OCI-LY1 (cell line): ENCODE measurements around the gene TREML1.

Experiments used
- H2AFZ ChIP-seq: fragments of 200-600 bp; sonication (generic), shearing (Covaris generic); 2 replicates; pipeline ENCODE4 v1.6.0; 2014; ENCODE audit warnings: antibody characterized with exemption, mild to moderate bottlenecking, low read length
- H3F3A ChIP-seq: fragments of 200-600 bp; sonication (generic), shearing (Covaris generic); 2 replicates; pipeline ENCODE4 v1.6.0; 2014; ENCODE audit warnings: mild to moderate bottlenecking, antibody characterized with exemption, low read length, moderate library complexity; ENCODE audit not compliant: insufficient read depth
- H3K27ac ChIP-seq: fragments of 200-600 bp; sonication (generic); 2 replicates; pipeline ENCODE4 v1.5.1; 2014; ENCODE audit warnings: low read length, mixed run types, mild to moderate bottlenecking, low read depth; ENCODE audit not compliant: poor library complexity, severe bottlenecking
- H3K27me3 ChIP-seq: fragments of 200-600 bp; sonication (generic); 2 replicates; pipeline ENCODE4 v1.6.0; 2014; ENCODE audit warnings: antibody characterized with exemption, mild to moderate bottlenecking, low read length, moderate library complexity; ENCODE audit not compliant: insufficient read depth
- H3K36me3 ChIP-seq: fragments of 200-600 bp; sonication (generic); 2 replicates; pipeline ENCODE4 v1.6.1; 2014; ENCODE audit warnings: mild to moderate bottlenecking, antibody characterized with exemption, low read length, moderate library complexity, mixed read lengths; ENCODE audit not compliant: insufficient read depth
- H3K4me1 ChIP-seq: fragments of 200-600 bp; sonication (generic); 2 replicates; pipeline ENCODE4 v1.5.1; 2014; ENCODE audit warnings: mild to moderate bottlenecking, low read length, moderate library complexity; ENCODE audit not compliant: insufficient read depth, severe bottlenecking
- H3K4me2 ChIP-seq: fragments of 200-600 bp; sonication (generic), shearing (Covaris generic); 2 replicates; pipeline ENCODE4 v1.6.1; 2014; ENCODE audit warnings: low read length
- H3K4me3 ChIP-seq: fragments of 200-600 bp; sonication (generic); 2 replicates; pipeline ENCODE4 v1.5.1; 2014; ENCODE audit warnings: low read length, low read depth, mild to moderate bottlenecking, mixed read lengths; ENCODE audit not compliant: poor library complexity, severe bottlenecking
- H3K79me2 ChIP-seq: fragments of 200-600 bp; shearing (Covaris generic); 2 replicates; pipeline ENCODE4 v1.6.1; 2016; ENCODE audit warnings: mixed run types, low read length, mixed read lengths; ENCODE audit not compliant: insufficient read depth
- H3K9ac ChIP-seq: fragments of 200-600 bp; sonication (generic), shearing (Covaris generic); 2 replicates; pipeline ENCODE4 v1.6.1; 2014; ENCODE audit warnings: mild to moderate bottlenecking, low read length, mixed read lengths
- H3K9me2 ChIP-seq: fragments of 200-600 bp; sonication (generic), shearing (Covaris generic); 2 replicates; pipeline ENCODE4 v1.6.1; 2014; ENCODE audit warnings: low read depth, mild to moderate bottlenecking, low read length, mixed read lengths
- H3K9me3 ChIP-seq: fragments of 200-600 bp; shearing (Covaris generic); 2 replicates; pipeline ENCODE4 v1.6.1; 2014; ENCODE audit warnings: low read length, mixed read lengths
- H4K20me1 ChIP-seq: fragments of 200-600 bp; sonication (generic), shearing (Covaris generic); 2 replicates; pipeline ENCODE4 v1.6.0; 2016; ENCODE audit warnings: mild to moderate bottlenecking, low read length; ENCODE audit not compliant: insufficient read depth
- CTCF ChIP-seq: fragments of 200-600 bp; sonication (generic), shearing (Covaris generic); IDR thresholded peaks from 2 replicates; pipeline ENCODE4 v1.5.1; 2017; ENCODE audit warnings: mild to moderate bottlenecking, antibody characterized with exemption, low read length, moderate library complexity, mixed read lengths
- EZH2 ChIP-seq: fragments of 200-600 bp; sonication (generic), shearing (Covaris generic); IDR thresholded peaks from 2 replicates; pipeline ENCODE4 v1.8.0; 2017; ENCODE audit warnings: borderline replicate concordance, mixed run types, mild to moderate bottlenecking, antibody characterized with exemption, low read length, moderate library complexity, mixed read lengths

TREML1 gene

DNA sequence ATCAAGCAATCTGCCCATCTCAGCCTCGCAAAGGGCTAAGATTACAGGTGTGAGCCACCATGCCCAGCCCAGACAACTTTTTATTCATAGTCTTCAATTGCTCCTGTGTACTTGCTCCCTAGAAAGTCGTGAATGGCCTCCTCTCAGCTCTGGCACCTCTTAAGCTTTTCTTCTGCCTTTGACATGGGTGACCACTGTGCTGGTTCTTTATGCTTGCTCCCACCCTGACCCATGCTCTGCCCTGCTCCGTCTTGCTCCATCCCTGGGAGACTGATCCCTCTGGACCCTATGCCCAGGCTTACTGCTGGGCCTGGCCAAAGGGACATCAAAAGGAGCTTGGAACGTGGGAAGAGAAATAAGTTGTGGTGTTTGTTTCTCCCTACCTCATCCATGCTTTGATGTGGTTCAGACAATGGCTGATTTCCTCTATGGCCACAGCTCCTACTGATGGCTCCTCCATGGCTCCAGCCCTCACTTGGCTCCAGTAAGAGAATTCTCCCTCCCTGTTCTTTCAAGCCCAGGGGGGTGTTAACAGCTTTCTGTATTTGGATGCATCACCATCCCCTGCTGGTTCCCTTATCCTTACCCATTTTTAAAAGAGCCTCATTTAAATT lies 16.5 kb upstream of the TREML1 start:
- H3K9me2 ChIP-seq, result no peaks in the 10 kb centered on the region
- H3K4me1 ChIP-seq, result no peaks in the 10 kb centered on the region
- no peak overlapping the region for H3K27ac ChIP-seq
- H3K27me3 ChIP-seq, result 0 out of 2 replicates have a peak, but pooled peaks cover 3% of the 10 kb centered on the region
- TF ChIP-seq EZH2 (no peak), CTCF (no peak)
- H3K9me3 ChIP-seq, result no peaks in the 10 kb centered on the region
- H2AFZ ChIP-seq, result no peak overlapping the region
- no peaks in the 10 kb centered on the region for H4K20me1 ChIP-seq
- no peak overlapping the region for H3K4me3 ChIP-seq
- no peaks in the 10 kb centered on the region for H3K36me3 ChIP-seq
- H3F3A ChIP-seq, result no peaks in the 10 kb centered on the region
- H3K9ac ChIP-seq, result no peak overlapping the region
- H3K4me2 ChIP-seq, result no peak overlapping the region
- no peaks in the 10 kb centered on the region for H3K79me2 ChIP-seq

DNA sequence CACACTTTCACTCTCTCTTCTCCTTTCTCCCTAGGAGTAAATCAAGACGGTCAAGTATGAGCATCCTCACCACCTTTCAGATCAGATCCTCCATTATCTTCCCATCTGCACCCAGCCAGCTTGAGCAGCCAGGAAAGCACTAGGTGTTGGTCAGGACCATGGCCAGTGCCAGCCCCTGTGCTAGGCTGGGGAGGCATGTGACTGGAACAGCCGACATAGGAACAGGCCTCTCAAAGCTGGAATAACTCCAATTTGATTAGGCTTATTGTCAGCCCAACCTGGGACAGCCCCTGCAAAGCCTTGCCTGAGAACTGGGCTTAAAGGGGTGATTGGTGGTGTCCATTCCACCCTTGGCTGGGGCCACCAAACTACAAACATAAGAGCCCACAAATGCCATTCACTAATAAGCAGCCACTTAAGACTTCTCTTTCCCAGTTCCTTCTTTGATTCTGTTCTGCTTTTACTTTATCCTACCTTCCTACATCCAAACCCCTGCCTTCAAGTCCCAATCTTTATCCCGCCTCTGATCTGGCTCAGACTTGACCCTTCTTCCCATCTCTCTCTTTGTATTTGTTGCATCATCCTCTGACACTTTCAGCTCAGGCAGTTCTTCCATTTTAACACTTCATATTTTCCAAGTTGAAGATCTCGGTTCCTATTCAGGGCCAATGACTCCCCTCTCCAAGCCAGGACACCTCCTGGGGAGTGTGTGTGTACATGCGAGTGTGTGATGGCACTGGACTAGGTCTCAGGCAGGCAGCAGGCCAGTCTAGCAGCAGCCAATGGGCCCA lies 13.2 kb upstream of the TREML1 start:
- Histone ChIP-seq H3F3A (no peaks in the 10 kb centered on the region), H3K9me3 (no peaks in the 10 kb centered on the region), H4K20me1 (no peaks in the 10 kb centered on the region), H3K27me3 (no peaks in the 10 kb centered on the region), H3K9me2 (no peaks in the 10 kb centered on the region), H3K4me3 (no peak overlapping the region), H3K9ac (no peak overlapping the region), H3K4me2 (no peak overlapping the region), H3K4me1 (no peaks in the 10 kb centered on the region), H3K79me2 (no peaks in the 10 kb centered on the region), H3K27ac (no peak overlapping the region), H3K36me3 (no peaks in the 10 kb centered on the region), H2AFZ (no peak overlapping the region)
- TF ChIP-seq EZH2 (no peak), CTCF (no peak)

GRCh38 chr6:41164551-41165120 lies 10.5 kb upstream of the TREML1 start:
- no peak overlapping the region for H2AFZ ChIP-seq
- TF ChIP-seq CTCF, result no peak
- no peaks in the 10 kb centered on the region for H3K79me2 ChIP-seq
- H4K20me1 ChIP-seq, result no peaks in the 10 kb centered on the region
- H3K9ac ChIP-seq, result no peak overlapping the region
- no peaks in the 10 kb centered on the region for H3K4me1 ChIP-seq
- H3K36me3 ChIP-seq, result no peaks in the 10 kb centered on the region
- H3K4me3 ChIP-seq, result no peak overlapping the region
- no peaks in the 10 kb centered on the region for H3K9me2 ChIP-seq
- no peaks in the 10 kb centered on the region for H3K9me3 ChIP-seq
- H3K27ac ChIP-seq, result no peak overlapping the region
- H3F3A ChIP-seq, result no peaks in the 10 kb centered on the region
- H3K4me2 ChIP-seq, result no peak overlapping the region
- H3K27me3 ChIP-seq, result 0 out of 2 replicates have a peak, but pooled peaks cover 4% of the 10 kb centered on the region
